ENCODE data around the gene ADAM11. TPM values are rescaled to one million over a fixed set of nuclear protein-coding genes. Genes with fewer than 3 reads are reported as not detected.
"Not testable (repeated sequence)": the region's sequence is repeated elsewhere in the genome, so short reads cannot be mapped to it uniquely, and the experiment has no call there.

Gene ADAM11
- total RNA-seq (0.28 TPM), polyA plus RNA-seq (ENCODE audit: insufficient read depth, low read depth, low replicate concordance) (0.24 TPM)
- long read RNA-seq, donor 1 = 0 reads
- long read RNA-seq, donor 2 = 0 reads
- long read RNA-seq, donor 3 = 0 reads
- long read RNA-seq, donor 4 = 0 reads
- long read RNA-seq, donor 5 = 0 reads
- long read RNA-seq, donor 6 = 0 reads
- long read RNA-seq, donor 7 = 0 reads
- long read RNA-seq, donor 8 = 0 reads
- long read RNA-seq, donor 9 = 0 reads
- long read RNA-seq, donor 10 = 0 reads

- H3K27ac ChIP-seq (ENCODE audit: low read depth in 2 of 2, low read length in 2 of 2) = no peak within 1 kb of the TSS
- H3K9ac ChIP-seq (ENCODE audit: low read length in 3 of 3) = no peak within 1 kb of the TSS
- H3K36me3 ChIP-seq (ENCODE audit: control insufficient read depth in 2 of 3, insufficient read depth in 3 of 3, low read length in 3 of 3) = no peaks in the 10 kb centered on the region
- H3K4me1 ChIP-seq (ENCODE audit: control insufficient read depth in 2 of 3, insufficient read depth in 2 of 3, low read depth in 1 of 3, low read length in 3 of 3) = peaks cover 0 to 4% (median 0%) of the 10 kb centered on the region in 3 donors
- H3K9me3 ChIP-seq (ENCODE audit: control insufficient read depth in 2 of 3, insufficient read depth in 1 of 3, low read length in 3 of 3) = no peaks in the 10 kb centered on the region
- TF ChIP-seq, protein P1, sequence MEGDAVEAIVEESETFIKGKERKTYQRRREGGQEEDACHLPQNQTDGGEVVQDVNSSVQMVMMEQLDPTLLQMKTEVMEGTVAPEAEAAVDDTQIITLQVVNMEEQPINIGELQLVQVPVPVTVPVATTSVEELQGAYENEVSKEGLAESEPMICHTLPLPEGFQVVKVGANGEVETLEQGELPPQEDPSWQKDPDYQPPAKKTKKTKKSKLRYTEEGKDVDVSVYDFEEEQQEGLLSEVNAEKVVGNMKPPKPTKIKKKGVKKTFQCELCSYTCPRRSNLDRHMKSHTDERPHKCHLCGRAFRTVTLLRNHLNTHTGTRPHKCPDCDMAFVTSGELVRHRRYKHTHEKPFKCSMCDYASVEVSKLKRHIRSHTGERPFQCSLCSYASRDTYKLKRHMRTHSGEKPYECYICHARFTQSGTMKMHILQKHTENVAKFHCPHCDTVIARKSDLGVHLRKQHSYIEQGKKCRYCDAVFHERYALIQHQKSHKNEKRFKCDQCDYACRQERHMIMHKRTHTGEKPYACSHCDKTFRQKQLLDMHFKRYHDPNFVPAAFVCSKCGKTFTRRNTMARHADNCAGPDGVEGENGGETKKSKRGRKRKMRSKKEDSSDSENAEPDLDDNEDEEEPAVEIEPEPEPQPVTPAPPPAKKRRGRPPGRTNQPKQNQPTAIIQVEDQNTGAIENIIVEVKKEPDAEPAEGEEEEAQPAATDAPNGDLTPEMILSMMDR (IDR thresholded peaks at IDR 0.05; ENCODE audit: borderline replicate concordance, extremely low read depth, insufficient read depth) = no peak
- no peaks in the 10 kb centered on the region for H3K27me3 ChIP-seq (ENCODE audit: control insufficient read depth, insufficient read depth, low read length)
- intact Hi-C loops (cut with DNase I) = no loop called here
- no peak within 1 kb of the TSS for H3K4me3 ChIP-seq (ENCODE audit: low read length in 3 of 3)
- FAIRE-seq = no peak
- DNase-seq = peak in 4 of 5 donors; percentile 27 to 76 (median 56)
These were observed at the start of gene ADAM11 for GRCh38 chr17:44758414-44759085. Gene ADAM11 (plus strand): TSS chr17:44758988. CDS start chr17:44759200, 212 bp downstream.

GRCh38 chr17:44719444-44719843 is 39.3 kb upstream of the ADAM11 start:
- no peaks in the 10 kb centered on the region for H3K27me3 ChIP-seq (ENCODE audit: control insufficient read depth, insufficient read depth, low read length)
- H3K36me3 ChIP-seq (ENCODE audit: control insufficient read depth in 2 of 3, insufficient read depth in 3 of 3, low read length in 3 of 3) = no peaks in the 10 kb centered on the region
- intact Hi-C loops (cut with DNase I) = no loop called here
- no peak overlapping the region for H3K9ac ChIP-seq (ENCODE audit: low read length in 3 of 3)
- no peaks in the 10 kb centered on the region for H3K9me3 ChIP-seq (ENCODE audit: control insufficient read depth in 2 of 3, insufficient read depth in 1 of 3, low read length in 3 of 3)
- FAIRE-seq = no peak
- no peaks in the 10 kb centered on the region for H3K4me1 ChIP-seq (ENCODE audit: control insufficient read depth in 2 of 3, insufficient read depth in 2 of 3, low read depth in 1 of 3, low read length in 3 of 3)
- H3K27ac ChIP-seq (ENCODE audit: low read depth in 2 of 2, low read length in 2 of 2) = no peak overlapping the region
- DNase-seq = no peak
- TF ChIP-seq, protein P1 (IDR thresholded peaks at IDR 0.05; ENCODE audit: borderline replicate concordance, extremely low read depth, insufficient read depth) = no peak
- H3K4me3 ChIP-seq (ENCODE audit: low read length in 3 of 3) = no peak overlapping the region

GRCh38 chr17:44722254-44722653 is 36.5 kb upstream of the ADAM11 start:
- no peaks in the 10 kb centered on the region for H3K4me1 ChIP-seq (ENCODE audit: control insufficient read depth in 2 of 3, insufficient read depth in 2 of 3, low read depth in 1 of 3, low read length in 3 of 3)
- FAIRE-seq (no peak), DNase-seq (no peak)
- TF ChIP-seq, protein P1 (IDR thresholded peaks at IDR 0.05; ENCODE audit: borderline replicate concordance, extremely low read depth, insufficient read depth) = no peak
- no peaks in the 10 kb centered on the region for H3K27me3 ChIP-seq (ENCODE audit: control insufficient read depth, insufficient read depth, low read length)
- no peak overlapping the region for H3K4me3 ChIP-seq (ENCODE audit: low read length in 3 of 3)
- intact Hi-C loops (cut with DNase I) = no loop called here
- H3K27ac ChIP-seq (ENCODE audit: low read depth in 2 of 2, low read length in 2 of 2) = no peak overlapping the region
- no peak overlapping the region for H3K9ac ChIP-seq (ENCODE audit: low read length in 3 of 3)
- no peaks in the 10 kb centered on the region for H3K36me3 ChIP-seq (ENCODE audit: control insufficient read depth in 2 of 3, insufficient read depth in 3 of 3, low read length in 3 of 3)
- H3K9me3 ChIP-seq (ENCODE audit: control insufficient read depth in 2 of 3, insufficient read depth in 1 of 3, low read length in 3 of 3) = no peaks in the 10 kb centered on the region

- H3K9ac ChIP-seq (ENCODE audit: low read length in 3 of 3); FAIRE-seq; H3K4me1 ChIP-seq (ENCODE audit: control insufficient read depth in 2 of 3, insufficient read depth in 2 of 3, low read depth in 1 of 3, low read length in 3 of 3); H3K36me3 ChIP-seq (ENCODE audit: control insufficient read depth in 2 of 3, insufficient read depth in 3 of 3, low read length in 3 of 3); H3K27me3 ChIP-seq (ENCODE audit: control insufficient read depth, insufficient read depth, low read length); H3K4me3 ChIP-seq (ENCODE audit: low read length in 3 of 3); DNase-seq; H3K27ac ChIP-seq (ENCODE audit: low read depth in 2 of 2, low read length in 2 of 2); H3K9me3 ChIP-seq (ENCODE audit: control insufficient read depth in 2 of 3, insufficient read depth in 1 of 3, low read length in 3 of 3); intact Hi-C loops (cut with DNase I): not testable (repeated sequence)
These were observed 32.7 kb upstream of the ADAM11 start for GRCh38 chr17:44726121-44726520.

Data from kidney (tissue), 22 donors.